HCT116 (cell line): ENCODE measurements around the gene AACS. TPM values are rescaled to one million over a fixed set of nuclear protein-coding genes. Genes with fewer than 3 reads are reported as not detected.

ENCODE experiments used
- ATAC-seq: fragments of 200-7000 bp; cut with Tn5 transposase; 2 replicates; pipeline ENCODE4 v1.9.1; 2020; ENCODE audit warnings: mild to moderate bottlenecking, moderate library complexity
- BruUV-seq: library from RNA; stranded (reverse); fragments of 400-500 nt; replicated peaks from 2 replicates; lab custom pipeline; 2021; lab: Mats Ljungman, UMichigan
- CTCF ChIA-PET: fragments of 300-600 bp; sonication (Branson Sonifier 250); formaldehyde crosslinking; loops from one replicate; lab custom pipeline; 2021; ENCODE audit warnings: antibody characterized with exemption; lab: Charles Lee
- POLR2A ChIA-PET: fragments of 300-600, 350-600 bp; sonication (Branson Sonifier 250); formaldehyde crosslinking; loops from one replicate; lab custom pipeline; 2021; ENCODE audit warnings: antibody characterized with exemption; lab: Charles Lee
- RAD21 ChIA-PET, 2 experiments: fragments of 300-600 bp; sonication (Branson Sonifier 250); formaldehyde crosslinking; loops; one replicate each; lab custom pipeline; 2023; ENCODE audit warnings: low total read pairs in 2 of 2; ENCODE audit not compliant: uncharacterized antibody in 2 of 2, unreplicated experiment in 2 of 2, low non-redundant PET in 1 of 2; lab: Charles Lee
- DNase-seq: peaks from one replicate; pipeline ENCODE4 v3.0.0-alpha.2; 2010; ENCODE audit warnings: low read depth, low spot score
- H2AFZ ChIP-seq: fragments of 200-600 bp; shearing (Covaris generic), sonication (generic); 2 replicates; pipeline ENCODE4 v1.6.1; 2017; ENCODE audit warnings: low read depth, mixed run types, mixed read lengths, antibody characterized with exemption, low read length; ENCODE audit not compliant: poor library complexity, severe bottlenecking
- H3K27ac ChIP-seq: 2 replicates; pipeline ENCODE4 v1.5.1; 2012; ENCODE audit warnings: low read depth, low read length
- H3K27me3 ChIP-seq: fragments of 200-600 bp; sonication (generic); 2 replicates; pipeline ENCODE4 v1.6.1; 2016; ENCODE audit warnings: mixed run types, low read length, mixed read lengths; ENCODE audit not compliant: insufficient read depth
- H3K36me3 ChIP-seq, 2 experiments: fragments of 200-500 bp in 1 of 2; fragments of 200-600 bp in 1 of 2; sonication (Bioruptor generic) in 1 of 2; sonication (generic) in 1 of 2; 2 replicates each; pipeline versions ENCODE4 v1.5.1 to v1.6.1; 2014 to 2016; ENCODE audit warnings: low read length in 2 of 2, inconsistent platforms in 1 of 2, mixed read lengths in 1 of 2, mixed run types in 1 of 2; ENCODE audit not compliant: insufficient read depth in 2 of 2, control insufficient read depth in 1 of 2
- H3K4me1 ChIP-seq, 2 experiments: fragments of 200-600 bp in 1 of 2; sonication (generic) in 1 of 2; 2 replicates each; pipeline versions ENCODE4 v1.5.1 to v1.6.1; 2012 to 2017; ENCODE audit warnings: low read length in 2 of 2, inconsistent platforms in 1 of 2, mild to moderate bottlenecking in 1 of 2, mixed read lengths in 1 of 2, mixed run types in 1 of 2, moderate library complexity in 1 of 2; ENCODE audit not compliant: insufficient read depth in 2 of 2, control insufficient read depth in 1 of 2
- H3K4me2 ChIP-seq: fragments of 200-600 bp; sonication (generic); 2 replicates; pipeline ENCODE4 v1.6.1; 2017; ENCODE audit warnings: mixed run types, low read length, mixed read lengths
- H3K4me3 ChIP-seq, 2 experiments: fragments of 200-600 bp in 1 of 2; sonication (generic) in 1 of 2; replicated peaks in 1 of 2; 2 replicates each; pipeline ENCODE4 v1.5.1; 2011 to 2016; ENCODE audit warnings: low read length in 2 of 2, control low read depth in 1 of 2, low read depth in 1 of 2, mild to moderate bottlenecking in 1 of 2, mixed read lengths in 1 of 2, mixed run types in 1 of 2
- H3K79me2 ChIP-seq: fragments of 200-600 bp; sonication (generic); 2 replicates; pipeline ENCODE4 v1.6.1; 2017; ENCODE audit warnings: mild to moderate bottlenecking, mixed run types, low read length, moderate library complexity, mixed read lengths; ENCODE audit not compliant: insufficient read depth
- H3K9ac ChIP-seq: fragments of 200-600 bp; sonication (generic); 2 replicates; pipeline ENCODE4 v1.6.1; 2016; ENCODE audit warnings: low read length, mixed read lengths
- H3K9me2 ChIP-seq: fragments of 200-600 bp; sonication (generic), shearing (Covaris generic); 2 replicates; pipeline ENCODE4 v1.6.1; 2017; ENCODE audit warnings: mixed run types, mild to moderate bottlenecking, moderate library complexity; ENCODE audit not compliant: insufficient read depth
- H3K9me3 ChIP-seq, 2 experiments: fragments of 200-500 bp in 1 of 2; fragments of 200-600 bp in 1 of 2; sonication (Bioruptor generic) in 1 of 2; sonication (generic) in 1 of 2; 2 replicates each; pipeline ENCODE4 v1.6.1; 2014 to 2017; ENCODE audit warnings: low read length in 2 of 2, mixed read lengths in 2 of 2, inconsistent platforms in 1 of 2, low read depth in 1 of 2, mild to moderate bottlenecking in 1 of 2, mixed run types in 1 of 2, moderate library complexity in 1 of 2; ENCODE audit not compliant: control insufficient read depth in 1 of 2, insufficient read depth in 1 of 2
- H4K20me1 ChIP-seq: fragments of 200-600 bp; sonication (generic), shearing (Covaris generic); 2 replicates; pipeline ENCODE4 v1.6.1; 2017; ENCODE audit warnings: mixed run types, mild to moderate bottlenecking, moderate library complexity; ENCODE audit not compliant: insufficient read depth
- CBX3 ChIP-seq: IDR thresholded peaks from 2 replicates; pipeline ENCODE4 v1.6.1; 2012; ENCODE audit warnings: low read depth
- EGR1 ChIP-seq: IDR thresholded peaks from 2 replicates; pipeline ENCODE4 v1.6.1; 2012; ENCODE audit warnings: low read depth
- FOSL1 ChIP-seq: IDR thresholded peaks from 2 replicates; pipeline ENCODE4 v1.6.1; 2012; ENCODE audit warnings: low read depth
- POLR2A ChIP-seq: IDR thresholded peaks from 2 replicates; pipeline ENCODE4 v1.7.0; 2011; ENCODE audit warnings: borderline replicate concordance; ENCODE audit not compliant: insufficient read depth, insufficient read length; ENCODE audit errors: extremely low read depth
- POLR2AphosphoS5 ChIP-seq: IDR thresholded peaks from 2 replicates; pipeline ENCODE4 v1.6.1; 2011; ENCODE audit warnings: mild to moderate bottlenecking, low read depth, low read length, moderate library complexity
- RAD21 ChIP-seq: IDR thresholded peaks from 2 replicates; pipeline ENCODE4 v1.6.1; 2012; ENCODE audit warnings: low read depth, mild to moderate bottlenecking
- SIN3A ChIP-seq: IDR thresholded peaks from 2 replicates; pipeline ENCODE4 v1.6.1; 2012; ENCODE audit warnings: low read depth
- SRF ChIP-seq: IDR thresholded peaks from 2 replicates; pipeline ENCODE4 v1.6.1; 2012; ENCODE audit warnings: low read depth
- TCF7L2 ChIP-seq: IDR thresholded peaks from 2 replicates; pipeline ENCODE4 v1.7.0; 2011; ENCODE audit warnings: borderline replicate concordance, inconsistent platforms; ENCODE audit not compliant: insufficient read depth, insufficient read length; ENCODE audit errors: extremely low read depth
- YY1 ChIP-seq: IDR thresholded peaks from 2 replicates; pipeline ENCODE4 v1.6.1; 2011; ENCODE audit warnings: low read length, low read depth, moderate library complexity, mild to moderate bottlenecking; ENCODE audit not compliant: insufficient replicate concordance; ENCODE audit errors: extremely low read depth
- ZNF274 ChIP-seq: fragments of 200-500 bp; sonication (Bioruptor generic); IDR thresholded peaks from 2 replicates; pipeline ENCODE4 v1.6.1; 2014; ENCODE audit warnings: mild to moderate bottlenecking, low read depth, low read length, inconsistent platforms
- intact Hi-C: fragments of 100-400 bp; cut with micrococcal nuclease; formaldehyde crosslinking; loops from 2 replicates; pipeline ENCODE4 v1.10.0; 2022
- total RNA-seq: library from RNA; stranded (reverse); gene quantifications from one replicate; pipeline ENCODE4 v1.2.1, GENCODE V29; 2021; ENCODE audit not compliant: unreplicated experiment
- TF ChIP-seq, protein P1 (sequence below): IDR thresholded peaks from 2 replicates; pipeline ENCODE4 v1.6.1; 2012
- TF ChIP-seq, protein P2 (sequence below): IDR thresholded peaks from 2 replicates; pipeline ENCODE4 v1.6.1; 2012; ENCODE audit warnings: low read depth

The AACS gene
- total RNA-seq, 1 experiment from 2014 or later, result 16.0 TPM

DNA sequence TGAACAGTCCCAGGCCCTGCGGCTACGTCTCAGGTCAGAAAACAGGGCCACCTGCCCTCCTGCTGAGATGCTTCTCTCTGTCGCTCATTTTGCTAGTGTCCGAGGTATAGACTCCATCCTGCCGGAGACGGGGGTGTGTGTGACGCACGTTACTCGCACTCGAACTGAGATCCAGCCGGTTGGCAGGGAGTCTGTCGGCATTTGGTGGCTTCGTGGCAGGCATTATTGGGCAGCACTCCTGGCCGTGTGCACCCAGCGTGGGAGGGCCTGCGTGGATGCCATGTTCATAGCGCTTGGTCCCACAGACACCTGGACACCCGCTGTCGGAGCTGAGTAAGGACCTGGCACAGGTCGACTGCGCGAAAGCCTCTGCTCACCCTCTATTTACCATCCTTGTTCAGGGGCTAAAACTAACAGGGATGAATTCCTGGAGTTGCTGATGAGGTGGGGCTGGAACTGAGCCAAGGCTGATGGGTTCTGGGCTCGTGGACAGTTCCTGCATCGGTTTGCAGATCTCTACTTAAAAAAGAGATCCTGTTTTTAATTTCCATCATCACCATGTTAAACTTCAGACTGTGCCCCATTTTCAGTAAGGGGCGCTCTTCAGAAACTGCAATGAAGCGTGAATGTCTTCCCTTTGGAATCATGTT is 28.6 kb downstream of the AACS start:
- no peak overlapping the region for H2AFZ ChIP-seq
- H3K4me2 ChIP-seq, result no peak overlapping the region
- no peak overlapping the region for H3K4me3 ChIP-seq
- no peaks in the 10 kb centered on the region for H3K4me1 ChIP-seq
- no peaks in the 10 kb centered on the region for H3K9me2 ChIP-seq
- ATAC-seq (no peak), DNase-seq (no peak)
- no TSS peak for BruUV-seq
- H3K27me3 ChIP-seq, result no peaks in the 10 kb centered on the region
- no peak overlapping the region for H3K9ac ChIP-seq
- CTCF ChIA-PET, result no interaction called here
- no peak for TF ChIP-seq POLR2A
- no peak for TF ChIP-seq TCF7L2
- TF ChIP-seq CBX3, result no peak
- no peak for TF ChIP-seq FOSL1
- TF ChIP-seq SRF, result no peak
- TF ChIP-seq, protein P1, sequence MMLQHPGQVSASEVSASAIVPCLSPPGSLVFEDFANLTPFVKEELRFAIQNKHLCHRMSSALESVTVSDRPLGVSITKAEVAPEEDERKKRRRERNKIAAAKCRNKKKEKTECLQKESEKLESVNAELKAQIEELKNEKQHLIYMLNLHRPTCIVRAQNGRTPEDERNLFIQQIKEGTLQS, result no peak
- no peak for TF ChIP-seq RAD21
- TF ChIP-seq YY1, result no peak
- no peak for TF ChIP-seq EGR1
- TF ChIP-seq ZNF274, result no peak
- TF ChIP-seq POLR2AphosphoS5, result no peak
- no peak for TF ChIP-seq SIN3A
- TF ChIP-seq, protein P2, sequence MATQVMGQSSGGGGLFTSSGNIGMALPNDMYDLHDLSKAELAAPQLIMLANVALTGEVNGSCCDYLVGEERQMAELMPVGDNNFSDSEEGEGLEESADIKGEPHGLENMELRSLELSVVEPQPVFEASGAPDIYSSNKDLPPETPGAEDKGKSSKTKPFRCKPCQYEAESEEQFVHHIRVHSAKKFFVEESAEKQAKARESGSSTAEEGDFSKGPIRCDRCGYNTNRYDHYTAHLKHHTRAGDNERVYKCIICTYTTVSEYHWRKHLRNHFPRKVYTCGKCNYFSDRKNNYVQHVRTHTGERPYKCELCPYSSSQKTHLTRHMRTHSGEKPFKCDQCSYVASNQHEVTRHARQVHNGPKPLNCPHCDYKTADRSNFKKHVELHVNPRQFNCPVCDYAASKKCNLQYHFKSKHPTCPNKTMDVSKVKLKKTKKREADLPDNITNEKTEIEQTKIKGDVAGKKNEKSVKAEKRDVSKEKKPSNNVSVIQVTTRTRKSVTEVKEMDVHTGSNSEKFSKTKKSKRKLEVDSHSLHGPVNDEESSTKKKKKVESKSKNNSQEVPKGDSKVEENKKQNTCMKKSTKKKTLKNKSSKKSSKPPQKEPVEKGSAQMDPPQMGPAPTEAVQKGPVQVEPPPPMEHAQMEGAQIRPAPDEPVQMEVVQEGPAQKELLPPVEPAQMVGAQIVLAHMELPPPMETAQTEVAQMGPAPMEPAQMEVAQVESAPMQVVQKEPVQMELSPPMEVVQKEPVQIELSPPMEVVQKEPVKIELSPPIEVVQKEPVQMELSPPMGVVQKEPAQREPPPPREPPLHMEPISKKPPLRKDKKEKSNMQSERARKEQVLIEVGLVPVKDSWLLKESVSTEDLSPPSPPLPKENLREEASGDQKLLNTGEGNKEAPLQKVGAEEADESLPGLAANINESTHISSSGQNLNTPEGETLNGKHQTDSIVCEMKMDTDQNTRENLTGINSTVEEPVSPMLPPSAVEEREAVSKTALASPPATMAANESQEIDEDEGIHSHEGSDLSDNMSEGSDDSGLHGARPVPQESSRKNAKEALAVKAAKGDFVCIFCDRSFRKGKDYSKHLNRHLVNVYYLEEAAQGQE, result no peak
- H3K27ac ChIP-seq, result no peak overlapping the region
- H3K79me2 ChIP-seq, result no peaks in the 10 kb centered on the region
- no peaks in the 10 kb centered on the region for H4K20me1 ChIP-seq
- peaks cover 2 to 6% of the 10 kb centered on the region in 2 experiments; a peak in 2 of 4 replicates for H3K36me3 ChIP-seq
- intact Hi-C loops, result no loop called here
- POLR2A ChIA-PET, result no interaction called here
- H3K9me3 ChIP-seq, result no peaks in the 10 kb centered on the region
- RAD21 ChIA-PET, result no interaction called here
